Dendritic cell treated with granulocyte-macrophage colony-stimulating factor and Interleukin-4, amounts not matched to agents 40 ng/mL and 50 ng/mL, for 4 days (primary cell): ENCODE measurements around the gene ISG20.

ENCODE experiments used
- H3K27ac Mint-ChIP-seq: one replicate; pipeline ENCODE4 v1.8.0; 2022; ENCODE audit warnings: mild to moderate bottlenecking, mixed read lengths
- H3K27me3 Mint-ChIP-seq: one replicate; pipeline ENCODE4 v1.8.0; 2022; ENCODE audit warnings: mild to moderate bottlenecking, mixed read lengths
- H3K36me3 Mint-ChIP-seq: one replicate; pipeline ENCODE4 v1.8.0; 2022; ENCODE audit warnings: low read depth, mixed read lengths
- H3K4me1 Mint-ChIP-seq: one replicate; pipeline ENCODE4 v1.8.0; 2022; ENCODE audit warnings: low read depth, mixed read lengths
- H3K4me3 Mint-ChIP-seq: one replicate; pipeline ENCODE4 v1.8.0; 2022; ENCODE audit warnings: mild to moderate bottlenecking, moderate library complexity, mixed read lengths
- H3K9me3 Mint-ChIP-seq: one replicate; pipeline ENCODE4 v1.8.0; 2022; ENCODE audit warnings: mixed read lengths
- intact Hi-C: fragments of 100-400 bp; cut with micrococcal nuclease; formaldehyde crosslinking; loops from one replicate; pipeline ENCODE4 v1.15.0; 2022

The ISG20 gene

GRCh38 chr15:88649753-88650551, 11.1 kb downstream of the ISG20 start:
- H3K27me3 Mint-ChIP-seq: no peaks in the 10 kb centered on the region
- intact Hi-C loops: loop anchor here (10.0 kb wide), 1 partner anchor 185 kb away; no protein-coding TSS in a partner anchor
- H3K27ac Mint-ChIP-seq: peak overlapping the region; percentile 21
- no peaks in the 10 kb centered on the region for H3K36me3 Mint-ChIP-seq
- no peaks in the 10 kb centered on the region for H3K9me3 Mint-ChIP-seq
- peaks cover 13% of the 10 kb centered on the region for H3K4me1 Mint-ChIP-seq
- no peak overlapping the region for H3K4me3 Mint-ChIP-seq

GRCh38 chr15:88650556-88650955, 11.7 kb downstream of the ISG20 start:
- H3K27ac Mint-ChIP-seq: no peak overlapping the region
- intact Hi-C loops: loop anchor here (10.0 kb wide), 1 partner anchor 184 kb away; no protein-coding TSS in a partner anchor
- peaks cover 13% of the 10 kb centered on the region for H3K4me1 Mint-ChIP-seq
- H3K9me3 Mint-ChIP-seq: no peaks in the 10 kb centered on the region
- H3K27me3 Mint-ChIP-seq: no peaks in the 10 kb centered on the region
- H3K4me3 Mint-ChIP-seq: no peak overlapping the region
- H3K36me3 Mint-ChIP-seq: no peaks in the 10 kb centered on the region

- Mint-ChIP-seq H3K9me3 (no peaks in the 10 kb centered on the region), H3K36me3 (no peaks in the 10 kb centered on the region), H3K27me3 (no peaks in the 10 kb centered on the region), H3K4me1 (peaks cover 13% of the 10 kb centered on the region), H3K4me3 (no peak overlapping the region), H3K27ac (no peak overlapping the region)
- intact Hi-C loops: loop anchor here (10.0 kb wide), 1 partner anchor 184 kb away; no protein-coding TSS in a partner anchor
Measured at GRCh38 chr15:88651136-88651732, 12.4 kb downstream of the ISG20 start.

- no peak overlapping the region for H3K27ac Mint-ChIP-seq
- intact Hi-C loops: loop anchor here (10.0 kb wide), 1 partner anchor 183 kb away; no protein-coding TSS in a partner anchor
- no peak overlapping the region for H3K4me3 Mint-ChIP-seq
- H3K27me3 Mint-ChIP-seq: no peaks in the 10 kb centered on the region
- H3K9me3 Mint-ChIP-seq: no peaks in the 10 kb centered on the region
- peaks cover 13% of the 10 kb centered on the region for H3K4me1 Mint-ChIP-seq
- H3K36me3 Mint-ChIP-seq: no peaks in the 10 kb centered on the region
Measured at GRCh38 chr15:88651971-88652370, 13.2 kb downstream of the ISG20 start.

- H3K36me3 Mint-ChIP-seq: no peaks in the 10 kb centered on the region
- H3K27me3 Mint-ChIP-seq: no peaks in the 10 kb centered on the region
- peaks cover 13% of the 10 kb centered on the region for H3K4me1 Mint-ChIP-seq
- intact Hi-C loops: loop anchor here (10.0 kb wide), 1 partner anchor 182 kb away; no protein-coding TSS in a partner anchor
- no peak overlapping the region for H3K4me3 Mint-ChIP-seq
- no peak overlapping the region for H3K27ac Mint-ChIP-seq
- H3K9me3 Mint-ChIP-seq: no peaks in the 10 kb centered on the region
Measured at GRCh38 chr15:88652456-88653199, 13.8 kb downstream of the ISG20 start.

GRCh38 chr15:88653200-88654064, 14.6 kb downstream of the ISG20 start:
- no peaks in the 10 kb centered on the region for H3K27me3 Mint-ChIP-seq
- no peak overlapping the region for H3K4me3 Mint-ChIP-seq
- no peaks in the 10 kb centered on the region for H3K36me3 Mint-ChIP-seq
- H3K4me1 Mint-ChIP-seq: peaks cover 13% of the 10 kb centered on the region
- no peak overlapping the region for H3K27ac Mint-ChIP-seq
- H3K9me3 Mint-ChIP-seq: no peaks in the 10 kb centered on the region
- intact Hi-C loops: loop anchor here (10.0 kb wide), 1 partner anchor 181 kb away; no protein-coding TSS in a partner anchor

GRCh38 chr15:88654430-88655102, 15.8 kb downstream of the ISG20 start:
- no peaks in the 10 kb centered on the region for H3K9me3 Mint-ChIP-seq
- no peak overlapping the region for H3K27ac Mint-ChIP-seq
- H3K36me3 Mint-ChIP-seq: no peaks in the 10 kb centered on the region
- H3K4me1 Mint-ChIP-seq: peaks cover 4% of the 10 kb centered on the region
- no peak overlapping the region for H3K4me3 Mint-ChIP-seq
- intact Hi-C loops: loop anchor here (10.0 kb wide), 1 partner anchor 180 kb away; no protein-coding TSS in a partner anchor
- no peaks in the 10 kb centered on the region for H3K27me3 Mint-ChIP-seq

- H3K4me1 Mint-ChIP-seq: no peaks in the 10 kb centered on the region
- H3K27me3 Mint-ChIP-seq: no peaks in the 10 kb centered on the region
- intact Hi-C loops: loop anchor here (10.0 kb wide), 1 partner anchor 180 kb away; no protein-coding TSS in a partner anchor
- no peak overlapping the region for H3K27ac Mint-ChIP-seq
- H3K4me3 Mint-ChIP-seq: no peak overlapping the region
- H3K36me3 Mint-ChIP-seq: no peaks in the 10 kb centered on the region
- H3K9me3 Mint-ChIP-seq: no peaks in the 10 kb centered on the region
Measured at GRCh38 chr15:88655103-88655553, 16.3 kb downstream of the ISG20 start.

- intact Hi-C loops: loop anchor here (10.0 kb wide), 1 partner anchor 179 kb away; no protein-coding TSS in a partner anchor
- H3K4me1 Mint-ChIP-seq: no peaks in the 10 kb centered on the region
- no peak overlapping the region for H3K27ac Mint-ChIP-seq
- no peaks in the 10 kb centered on the region for H3K9me3 Mint-ChIP-seq
- H3K27me3 Mint-ChIP-seq: no peaks in the 10 kb centered on the region
- no peaks in the 10 kb centered on the region for H3K36me3 Mint-ChIP-seq
- no peak overlapping the region for H3K4me3 Mint-ChIP-seq
Measured at GRCh38 chr15:88655800-88656488, 17.1 kb downstream of the ISG20 start.

- intact Hi-C loops: loop anchor here (10.0 kb wide), 1 partner anchor 178 kb away; no protein-coding TSS in a partner anchor
- no peaks in the 10 kb centered on the region for H3K9me3 Mint-ChIP-seq
- H3K36me3 Mint-ChIP-seq: no peaks in the 10 kb centered on the region
- no peaks in the 10 kb centered on the region for H3K4me1 Mint-ChIP-seq
- H3K27ac Mint-ChIP-seq: no peak overlapping the region
- no peaks in the 10 kb centered on the region for H3K27me3 Mint-ChIP-seq
- H3K4me3 Mint-ChIP-seq: no peak overlapping the region
Measured at GRCh38 chr15:88656760-88657221, 18.0 kb downstream of the ISG20 start.

- H3K27ac Mint-ChIP-seq: no peak overlapping the region
Measured at GRCh38 chr15:88657326-88658069, 18.7 kb downstream of the ISG20 start.

More at GRCh38 chr15:88657326-88658069, 18.7 kb downstream of the ISG20 start:
- Mint-ChIP-seq H3K4me1 (no peaks in the 10 kb centered on the region), H3K36me3 (no peaks in the 10 kb centered on the region), H3K4me3 (no peak overlapping the region), H3K27me3 (no peaks in the 10 kb centered on the region), H3K9me3 (no peaks in the 10 kb centered on the region)
- intact Hi-C loops: loop anchor here (10.0 kb wide), 1 partner anchor 177 kb away; no protein-coding TSS in a partner anchor
